GM18519 (cell line): Measurements from ENCODE around the gene MTPN.

Experiments
- ATAC-seq: cut with Tn5 transposase; IDR thresholded peaks from one replicate; pipeline ENCODE4 v1.9.1; 2021; ENCODE audit warnings: mild to moderate bottlenecking, moderate library complexity; ENCODE audit not compliant: unreplicated experiment, low FRiP score

The MTPN gene

GRCh38 chr7:135899458-135900064, 77.6 kb downstream of the MTPN start:
- ATAC-seq = no peak

GRCh38 chr7:135898226-135898625, 78.9 kb downstream of the MTPN start:
- ATAC-seq = no peak

GRCh38 chr7:135894816-135895215, 82.3 kb downstream of the MTPN start:
- ATAC-seq = no peak

GRCh38 chr7:135889823-135890222, 87.3 kb downstream of the MTPN start:
- ATAC-seq = no peak

GRCh38 chr7:135888740-135889139, 88.4 kb downstream of the MTPN start:
- ATAC-seq = no peak

- no peak for ATAC-seq
These were observed 90.6 kb downstream of the MTPN start for GRCh38 chr7:135886345-135887132.

- no peak for ATAC-seq
These were observed 92.5 kb downstream of the MTPN start for GRCh38 chr7:135884495-135885232.

GRCh38 chr7:135879233-135879632, 97.9 kb downstream of the MTPN start:
- ATAC-seq = no peak

- no peak for ATAC-seq
These were observed 98.9 kb downstream of the MTPN start for GRCh38 chr7:135878284-135878683.

- peak; percentile 53 for ATAC-seq
These were observed 99.4 kb downstream of the MTPN start for GRCh38 chr7:135877805-135878204.
